Left ventricle myocardium inferior (tissue), 1 donor: ENCODE results near the gene CTNNA2. TPM values are rescaled to one million over a fixed set of nuclear protein-coding genes. Genes with fewer than 3 reads are reported as not detected.
A peak's percentile ranks its signal among the peaks of the same experiment; 100 is the strongest.

ENCODE experiments used
- DNase-seq: peaks from one replicate; pipeline ENCODE4 v3.0.0-alpha.2; 2020
- H3K27ac ChIP-seq: fragments of 200-600 bp; replicated peaks from 2 replicates; pipeline ENCODE4 v1.8.0; 2021
- H3K27me3 ChIP-seq: fragments of 200-600 bp; 2 replicates; pipeline ENCODE4 v1.8.0; 2021; ENCODE audit warnings: low read depth
- H3K36me3 ChIP-seq: fragments of 200-600 bp; 2 replicates; pipeline ENCODE4 v1.8.0; 2021
- H3K4me1 ChIP-seq: fragments of 200-600 bp; 2 replicates; pipeline ENCODE4 v1.8.0; 2021
- H3K4me3 ChIP-seq: fragments of 200-600 bp; 2 replicates; pipeline ENCODE4 v1.8.0; 2021; ENCODE audit warnings: mild to moderate bottlenecking, moderate library complexity
- H3K9me3 ChIP-seq: fragments of 200-600 bp; replicated peaks from 2 replicates; pipeline ENCODE4 v1.8.0; 2021
- intact Hi-C: fragments of 100-400 bp; cut with micrococcal nuclease; formaldehyde crosslinking; loops from one replicate; pipeline ENCODE4 v1.11.0; 2022
- total RNA-seq: library from RNA; stranded (reverse); fragmentation: NEBNext Ultra II Directional; extraction: Animal tissue kit (Norgen Biotek cat#: 25700); gene quantifications from one replicate; pipeline ENCODE4 v1.2.1, GENCODE V29; 2021
- TF ChIP-seq, protein P1 (sequence below): fragments of 200-600 bp; IDR thresholded peaks from 2 replicates; pipeline ENCODE4 v1.8.0; 2021; ENCODE audit warnings: antibody characterized with exemption, mild to moderate bottlenecking, borderline replicate concordance
- donor health status: DM: no; HTN: yes; CAD: no; lungs with severe emphysema.

The CTNNA2 gene
- total RNA-seq, 1 donor from 2014 or later: not detected

DNA sequence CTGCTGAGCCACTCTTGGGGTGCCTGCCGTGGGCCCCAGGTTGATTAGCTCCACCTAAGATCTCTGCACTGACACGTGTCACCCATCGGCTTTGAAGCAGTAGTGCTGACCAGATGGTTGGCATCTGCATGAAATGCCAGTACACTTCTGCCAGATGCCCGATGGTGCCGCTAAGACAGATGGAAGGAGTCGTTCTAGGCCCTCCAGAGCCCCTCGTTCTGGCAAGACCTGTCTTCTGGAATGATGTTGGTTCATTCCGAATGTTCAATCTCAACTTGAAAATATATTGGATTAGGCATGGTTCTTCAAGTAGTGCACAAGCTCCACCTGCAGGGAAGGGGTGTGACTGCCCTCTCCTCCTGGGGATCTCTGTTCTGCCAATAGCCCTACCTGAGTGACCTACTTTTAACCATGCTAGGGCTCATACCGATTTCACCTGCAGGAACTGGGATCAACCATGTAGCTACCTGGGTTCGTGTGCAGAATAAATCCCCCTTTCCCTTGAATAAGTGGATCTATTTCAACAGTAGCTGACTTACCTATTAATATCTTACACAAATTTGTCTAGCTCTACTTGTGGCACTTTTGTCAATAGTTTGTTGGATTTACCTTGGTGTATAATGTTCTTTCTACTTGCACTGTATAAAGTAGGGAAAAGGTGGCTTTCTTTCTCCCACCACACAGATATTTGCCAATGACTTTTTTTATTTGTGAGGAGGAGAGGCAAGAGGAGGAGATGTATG is 342.6 kb downstream of the CTNNA2 start:
- no peak for DNase-seq
- H3K4me3 ChIP-seq: no peak overlapping the region
- H3K36me3 ChIP-seq: no peaks in the 10 kb centered on the region
- no peaks in the 10 kb centered on the region for H3K4me1 ChIP-seq
- intact Hi-C loops: no loop called here
- H3K27me3 ChIP-seq: peaks cover 13% of the 10 kb centered on the region
- no peaks in the 10 kb centered on the region for H3K9me3 ChIP-seq
- TF ChIP-seq, protein P1, sequence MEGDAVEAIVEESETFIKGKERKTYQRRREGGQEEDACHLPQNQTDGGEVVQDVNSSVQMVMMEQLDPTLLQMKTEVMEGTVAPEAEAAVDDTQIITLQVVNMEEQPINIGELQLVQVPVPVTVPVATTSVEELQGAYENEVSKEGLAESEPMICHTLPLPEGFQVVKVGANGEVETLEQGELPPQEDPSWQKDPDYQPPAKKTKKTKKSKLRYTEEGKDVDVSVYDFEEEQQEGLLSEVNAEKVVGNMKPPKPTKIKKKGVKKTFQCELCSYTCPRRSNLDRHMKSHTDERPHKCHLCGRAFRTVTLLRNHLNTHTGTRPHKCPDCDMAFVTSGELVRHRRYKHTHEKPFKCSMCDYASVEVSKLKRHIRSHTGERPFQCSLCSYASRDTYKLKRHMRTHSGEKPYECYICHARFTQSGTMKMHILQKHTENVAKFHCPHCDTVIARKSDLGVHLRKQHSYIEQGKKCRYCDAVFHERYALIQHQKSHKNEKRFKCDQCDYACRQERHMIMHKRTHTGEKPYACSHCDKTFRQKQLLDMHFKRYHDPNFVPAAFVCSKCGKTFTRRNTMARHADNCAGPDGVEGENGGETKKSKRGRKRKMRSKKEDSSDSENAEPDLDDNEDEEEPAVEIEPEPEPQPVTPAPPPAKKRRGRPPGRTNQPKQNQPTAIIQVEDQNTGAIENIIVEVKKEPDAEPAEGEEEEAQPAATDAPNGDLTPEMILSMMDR: no peak
- no peak overlapping the region for H3K27ac ChIP-seq

DNA sequence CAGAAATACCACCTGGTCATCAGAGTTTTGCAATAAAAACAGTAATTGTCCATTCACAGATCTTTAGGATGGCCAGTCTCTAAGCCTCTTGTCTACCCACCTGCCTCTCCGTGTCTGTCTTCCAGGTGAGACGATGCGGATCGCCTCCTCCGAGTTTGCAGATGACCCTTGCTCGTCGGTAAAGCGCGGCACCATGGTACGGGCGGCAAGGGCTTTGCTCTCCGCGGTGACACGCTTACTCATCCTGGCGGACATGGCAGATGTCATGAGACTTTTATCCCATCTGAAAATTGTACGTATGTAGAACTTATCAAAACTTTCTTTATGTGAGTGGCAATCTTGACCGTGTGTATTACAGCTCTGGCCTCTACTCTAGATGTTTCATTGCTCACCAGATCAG is 345.0 kb downstream of the CTNNA2 start:
- Histone ChIP-seq H3K4me3 (no peak overlapping the region), H3K27ac (no peak overlapping the region), H3K4me1 (no peaks in the 10 kb centered on the region), H3K9me3 (no peaks in the 10 kb centered on the region), H3K27me3 (peaks cover 27% of the 10 kb centered on the region), H3K36me3 (no peaks in the 10 kb centered on the region)
- intact Hi-C loops: no loop called here
- no peak for DNase-seq
- TF ChIP-seq, protein P1: no peak

DNA sequence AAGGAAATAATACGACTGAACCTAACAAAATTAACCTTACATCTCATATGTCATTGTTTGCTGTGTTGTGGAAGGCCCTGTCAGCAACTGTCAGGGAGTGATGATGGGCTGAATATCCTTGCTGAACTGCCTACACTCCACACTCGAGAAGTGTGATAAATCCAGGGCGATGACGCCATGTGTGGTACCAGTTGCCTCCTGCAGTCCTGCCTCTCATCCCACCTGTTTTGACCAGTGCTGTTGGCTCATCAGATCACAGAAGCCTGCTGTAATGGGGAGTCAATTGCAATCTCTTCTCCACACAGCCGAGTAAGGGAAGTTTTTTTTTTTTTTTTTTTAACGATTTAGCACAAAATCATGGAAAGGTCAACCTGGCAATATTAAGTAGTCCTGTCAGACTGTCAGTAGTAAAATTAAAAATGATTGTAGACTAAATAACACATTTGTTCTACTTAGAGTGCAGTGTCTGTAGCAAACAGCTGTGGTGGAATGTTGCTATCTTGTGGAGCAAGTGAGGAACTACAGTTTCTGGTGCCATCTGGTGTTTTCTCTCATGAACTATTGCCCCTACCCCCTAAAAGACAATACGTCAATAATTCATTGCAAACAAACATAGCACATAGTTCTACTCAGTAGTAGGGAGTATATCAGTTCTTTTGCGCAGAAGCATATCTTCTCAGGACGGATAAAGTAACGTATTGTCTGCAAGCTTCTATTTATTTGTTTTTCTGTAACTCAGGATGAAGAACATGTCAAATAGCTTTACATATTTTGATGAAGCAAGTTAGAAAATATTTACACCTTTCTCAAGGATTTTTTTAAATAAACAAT is 347.6 kb downstream of the CTNNA2 start:
- Histone ChIP-seq H3K27me3 (peaks cover 27% of the 10 kb centered on the region), H3K4me1 (no peaks in the 10 kb centered on the region), H3K36me3 (no peaks in the 10 kb centered on the region), H3K27ac (no peak overlapping the region), H3K9me3 (no peaks in the 10 kb centered on the region), H3K4me3 (no peak overlapping the region)
- DNase-seq: no peak
- intact Hi-C loops: no loop called here
- TF ChIP-seq, protein P1: peak; percentile 36

DNA sequence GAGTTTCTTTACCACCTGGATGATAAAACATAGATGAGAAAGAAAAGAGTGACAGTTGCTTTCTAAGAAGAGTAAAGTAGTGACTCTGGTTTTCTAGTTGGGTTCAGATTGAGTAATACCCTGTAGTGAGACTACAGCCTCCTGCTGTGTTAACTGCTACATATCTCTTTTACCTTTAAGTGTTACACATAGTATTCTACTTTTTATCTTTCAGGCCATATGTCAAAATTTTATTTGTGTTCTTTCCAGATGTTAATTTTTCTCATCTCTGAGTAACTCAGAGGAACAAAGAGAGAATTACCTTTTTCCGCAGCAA is 348.2 kb downstream of the CTNNA2 start:
- no peak overlapping the region for H3K4me3 ChIP-seq
- intact Hi-C loops: no loop called here
- H3K36me3 ChIP-seq: no peaks in the 10 kb centered on the region

DNA sequence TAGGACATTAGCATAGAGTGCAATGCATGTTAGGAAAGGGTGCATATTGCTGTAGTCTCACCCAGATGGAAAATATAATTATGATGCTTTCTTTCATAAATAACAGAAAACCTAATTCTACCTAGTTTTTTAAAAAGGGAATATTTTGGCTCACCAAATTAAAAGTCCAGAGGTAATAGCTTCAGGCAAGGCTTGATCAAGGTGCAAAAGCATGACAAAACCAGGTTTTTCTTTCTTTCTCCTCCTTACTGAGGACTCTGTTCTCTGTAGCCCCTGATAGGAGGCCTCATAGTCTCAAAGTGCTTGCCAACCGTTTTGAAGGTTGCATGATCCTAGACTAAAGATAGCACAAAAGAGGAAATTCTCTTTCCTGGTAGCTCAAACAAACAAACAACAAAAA is 349.9 kb downstream of the CTNNA2 start:
- Histone ChIP-seq H3K27me3 (peaks cover 27% of the 10 kb centered on the region), H3K4me1 (no peaks in the 10 kb centered on the region), H3K9me3 (no peaks in the 10 kb centered on the region), H3K27ac (no peak overlapping the region), H3K36me3 (no peaks in the 10 kb centered on the region), H3K4me3 (no peak overlapping the region)
- intact Hi-C loops: no loop called here
- DNase-seq: no peak
- TF ChIP-seq, protein P1: no peak

More for the DNA sequence above, 348.2 kb downstream of the CTNNA2 start:
- Histone ChIP-seq H3K4me1 (no peaks in the 10 kb centered on the region), H3K27ac (no peak overlapping the region), H3K27me3 (peaks cover 27% of the 10 kb centered on the region), H3K9me3 (no peaks in the 10 kb centered on the region)
- DNase-seq: no peak
- TF ChIP-seq, protein P1: no peak
